Stimulated activated CD8-positive, alpha-beta memory T cell treated with anti-CD3 and anti-CD28 coated beads, Interleukin-7, amount 100 ng/mL, for 4 hours (primary cell): ENCODE measurements around the gene OR5A2.
"Not testable (repeated sequence)": the region's sequence is repeated elsewhere in the genome, so short reads cannot be mapped to it uniquely, and the experiment has no call there.

Experiments
- DNase-seq, 2 donors: peaks; one replicate each; pipeline ENCODE4 v3.0.0-alpha.2; 2020; ENCODE audit warnings: low read depth in 2 of 2

Gene OR5A2

GRCh38 chr11:59394186-59394585 is 32.0 kb downstream of the OR5A2 start:
- DNase-seq: no peak

GRCh38 chr11:59380263-59381059 is 45.8 kb downstream of the OR5A2 start:
- no peak for DNase-seq

GRCh38 chr11:59372324-59372723 is 53.9 kb downstream of the OR5A2 start:
- not testable (repeated sequence) for DNase-seq

DNA sequence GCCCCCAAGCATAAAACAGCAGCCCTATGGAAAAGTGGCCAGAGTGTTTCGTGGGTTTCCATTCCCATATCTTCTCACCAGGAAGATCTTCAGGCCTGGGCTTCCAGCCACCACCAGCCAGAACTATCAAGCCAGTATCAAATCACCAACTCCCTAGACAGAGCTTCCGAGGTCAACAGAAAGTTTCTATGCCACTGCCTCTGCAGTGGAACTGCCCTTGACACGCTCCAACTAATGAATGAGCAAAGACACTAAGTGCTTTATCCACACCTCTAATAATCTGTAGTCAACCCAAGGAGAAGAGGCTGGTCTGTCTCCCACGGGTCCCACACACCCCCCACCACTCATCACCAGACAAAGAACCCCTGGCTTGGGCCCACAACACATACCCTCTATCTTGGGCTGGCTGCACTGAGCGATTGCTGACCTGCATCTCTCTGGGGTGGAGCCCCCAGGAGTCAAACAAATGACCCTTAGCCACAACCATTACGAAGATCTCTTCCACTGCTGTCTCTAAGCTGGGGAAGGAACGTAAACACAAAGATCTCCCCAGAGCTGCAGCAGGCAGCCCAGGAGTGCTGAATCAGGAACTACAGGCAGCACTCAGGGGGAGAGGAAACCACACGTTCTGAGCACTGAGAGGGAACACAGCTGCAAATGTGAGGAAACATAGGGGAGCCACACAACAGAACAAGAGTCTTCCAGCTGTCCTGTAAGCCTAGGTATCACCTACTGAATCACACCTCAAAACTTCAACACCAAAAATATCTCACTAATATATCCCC is 57.8 kb downstream of the OR5A2 start:
- DNase-seq: no peak
